Measurements from ENCODE around the gene RNF123.

- TF ChIP-seq SUZ12 (IDR thresholded peaks at IDR 0.05; ENCODE audit: extremely low read depth, insufficient read depth, insufficient read length) (no peak), YY1 (IDR thresholded peaks at IDR 0.05; ENCODE audit: insufficient read depth, insufficient read length) (no peak)
Measured at GRCh38 chr3:49723628-49724551, 34.5 kb downstream of the RNF123 start, which contains the start of gene GMPPB.
